T-helper 1 cell treated with Interleukin-12 subunit alpha and Interleukin-12 subunit beta and Interleukin-4 antibody, amounts not matched to agents 30 μg/mL and 1 μg/mL, for 36 hours (primary cell): ENCODE measurements around the gene PTAFR.

Source experiments
- H3K27ac Mint-ChIP-seq: one replicate; pipeline ENCODE4 v1.8.0; 2021; ENCODE audit warnings: mild to moderate bottlenecking, mixed read lengths
- H3K27me3 Mint-ChIP-seq: one replicate; pipeline ENCODE4 v1.8.0; 2021; ENCODE audit warnings: low read depth, mixed read lengths
- H3K36me3 Mint-ChIP-seq: one replicate; pipeline ENCODE4 v1.8.0; 2021; ENCODE audit warnings: low read depth, mixed read lengths
- H3K4me1 Mint-ChIP-seq: one replicate; pipeline ENCODE4 v1.8.0; 2021; ENCODE audit warnings: low read depth, mixed read lengths
- H3K4me3 Mint-ChIP-seq: one replicate; pipeline ENCODE4 v1.8.0; 2021; ENCODE audit warnings: mild to moderate bottlenecking, moderate library complexity, mixed read lengths
- H3K9me3 Mint-ChIP-seq: one replicate; pipeline ENCODE4 v1.8.0; 2021; ENCODE audit warnings: mixed read lengths

Gene PTAFR

DNA sequence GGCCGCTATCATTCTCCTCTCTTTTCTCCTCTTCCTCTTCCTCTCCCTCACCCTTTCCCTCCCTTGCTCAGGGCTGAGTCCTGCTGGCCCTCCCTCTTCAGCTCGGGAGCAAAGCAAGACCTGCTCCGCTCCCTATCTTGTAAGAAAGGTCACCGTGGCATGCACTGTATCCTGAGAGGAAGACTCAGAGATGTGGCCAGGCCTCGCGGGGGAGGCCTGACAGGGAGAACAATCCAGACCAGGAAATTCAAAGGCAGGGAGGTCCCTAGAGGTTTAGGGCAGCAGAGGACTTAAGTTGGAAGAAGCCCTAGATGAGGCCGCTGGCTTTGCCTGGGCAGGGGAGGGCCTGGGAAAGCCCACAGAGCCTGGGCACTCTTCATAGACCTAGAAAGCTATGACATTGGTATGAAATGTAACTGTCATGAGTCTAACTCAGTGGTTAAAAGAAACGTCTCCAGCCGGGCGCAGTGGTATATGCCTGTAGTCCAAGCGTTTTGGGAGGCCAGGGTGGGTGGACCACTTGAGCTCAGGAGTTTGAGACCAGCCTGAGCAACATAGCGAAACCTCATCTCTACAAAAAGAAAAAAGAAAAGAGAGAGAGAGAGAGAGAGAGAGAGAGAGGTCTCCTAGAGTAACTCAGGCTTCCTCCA, 14.6 kb upstream of the PTAFR start:
- Mint-ChIP-seq H3K27me3 (peaks cover 15% of the 10 kb centered on the region), H3K9me3 (no peaks in the 10 kb centered on the region), H3K4me3 (no peak overlapping the region), H3K27ac (peak overlapping the region; percentile 33), H3K36me3 (peaks cover 5% of the 10 kb centered on the region), H3K4me1 (peaks cover 2% of the 10 kb centered on the region)

DNA sequence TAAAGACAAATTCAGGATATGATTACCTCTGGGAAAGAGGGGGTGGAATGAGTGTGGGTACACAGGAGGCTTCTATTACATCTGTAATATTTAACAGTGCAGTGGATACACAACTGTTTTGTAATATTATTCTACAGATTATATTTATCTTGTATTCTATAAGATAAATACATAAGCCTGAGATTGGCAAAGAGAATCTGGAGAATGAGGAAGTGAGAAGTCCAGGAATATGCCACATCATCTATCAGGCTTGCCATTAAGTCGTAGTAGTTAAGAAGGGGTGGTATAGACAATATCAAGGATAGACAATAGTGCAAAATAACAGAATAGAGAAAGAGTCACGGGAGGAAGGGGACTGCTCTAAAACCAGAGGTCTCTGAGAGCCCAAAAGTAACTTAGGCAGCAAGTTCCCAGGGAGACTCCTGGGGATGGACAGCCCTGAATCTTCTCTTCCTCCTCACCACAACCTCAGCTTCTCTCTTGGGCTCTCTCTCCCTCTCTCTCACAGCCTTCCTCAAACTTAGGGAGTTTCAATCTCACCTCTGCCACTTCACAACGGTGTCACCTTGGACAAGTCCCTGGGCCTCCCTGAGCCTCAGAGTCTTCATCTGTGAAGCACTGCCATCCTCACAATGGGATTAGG, 14.0 kb upstream of the PTAFR start:
- H3K27me3 Mint-ChIP-seq, result peaks cover 20% of the 10 kb centered on the region
- no peaks in the 10 kb centered on the region for H3K9me3 Mint-ChIP-seq
- no peak overlapping the region for H3K4me3 Mint-ChIP-seq
- peaks cover 2% of the 10 kb centered on the region for H3K4me1 Mint-ChIP-seq
- peaks cover 5% of the 10 kb centered on the region for H3K36me3 Mint-ChIP-seq
- no peak overlapping the region for H3K27ac Mint-ChIP-seq

DNA sequence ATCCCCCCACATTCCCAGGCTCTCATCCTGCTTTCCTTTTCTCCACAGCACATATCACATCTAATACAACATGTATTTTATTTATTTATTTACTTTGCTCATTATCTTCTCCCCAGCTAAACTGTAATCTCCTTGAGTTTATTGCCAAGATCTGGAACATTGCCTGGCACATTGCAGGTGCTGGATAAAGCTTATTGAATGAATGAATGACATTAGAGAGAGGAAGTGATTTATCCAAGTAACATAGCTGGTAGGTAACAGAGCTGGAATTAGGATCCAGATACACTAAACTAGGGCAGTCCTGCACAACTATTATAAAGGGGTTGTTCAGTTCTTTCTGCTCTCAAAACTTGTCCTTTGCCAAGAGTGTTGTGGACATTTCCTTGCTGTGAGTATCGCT, 8.6 kb upstream of the PTAFR start:
- no peaks in the 10 kb centered on the region for H3K9me3 Mint-ChIP-seq
- H3K36me3 Mint-ChIP-seq, result peaks cover 8% of the 10 kb centered on the region
- peaks cover 13% of the 10 kb centered on the region for H3K4me1 Mint-ChIP-seq
- H3K27ac Mint-ChIP-seq, result no peak overlapping the region
- H3K27me3 Mint-ChIP-seq, result peaks cover 45% of the 10 kb centered on the region
- H3K4me3 Mint-ChIP-seq, result no peak overlapping the region

DNA sequence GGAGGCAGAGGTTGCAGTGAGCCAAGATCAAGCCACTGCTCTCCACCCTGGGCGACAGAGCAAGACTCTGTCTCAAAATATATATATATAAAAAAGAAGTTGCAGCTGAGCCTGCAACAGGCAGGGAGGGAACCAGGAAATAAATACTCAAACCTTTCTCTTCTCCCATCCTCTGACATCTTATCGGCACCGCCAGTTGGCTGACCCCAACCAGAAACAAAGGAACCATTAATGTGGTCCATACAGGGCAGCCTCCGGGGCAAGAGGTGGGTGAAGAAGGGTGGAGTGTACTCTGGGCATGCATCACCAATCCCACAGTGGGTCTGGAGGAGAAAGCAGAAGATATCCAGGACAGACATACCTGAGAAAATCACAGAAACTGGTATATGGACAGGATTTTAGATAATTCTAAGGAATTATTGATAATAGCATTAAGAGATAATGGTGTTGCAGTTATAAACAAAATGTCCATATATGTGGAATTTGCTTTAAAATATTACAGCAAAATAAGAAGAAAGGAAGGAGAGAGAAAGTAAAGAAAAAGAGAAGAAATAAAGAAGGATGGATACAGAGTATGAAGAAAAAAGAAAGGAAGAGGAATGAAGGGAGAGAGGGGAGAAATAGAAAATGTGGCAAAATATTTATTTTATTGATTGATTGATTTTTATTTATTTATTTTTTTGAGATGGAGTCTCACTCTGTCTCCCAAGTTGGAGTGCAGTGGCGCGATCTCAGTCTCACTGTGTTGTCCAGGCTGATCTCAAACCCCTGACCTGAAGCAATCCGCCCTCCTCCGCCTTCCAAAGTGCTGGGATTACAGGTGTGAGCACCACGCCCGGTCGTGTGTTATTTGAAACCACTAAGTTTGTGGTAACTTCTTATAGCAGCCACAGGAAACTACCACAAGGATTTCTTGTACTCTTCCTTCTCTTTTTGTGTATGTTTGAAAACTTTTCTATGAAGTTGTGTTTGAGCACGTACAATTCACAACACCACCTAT, 4.1 kb upstream of the PTAFR start:
- Mint-ChIP-seq H3K27me3 (peaks cover 72% of the 10 kb centered on the region), H3K4me1 (peaks cover 22% of the 10 kb centered on the region), H3K4me3 (peak overlapping the region; percentile 52), H3K27ac (peak overlapping the region; percentile 55), H3K9me3 (no peaks in the 10 kb centered on the region), H3K36me3 (peaks cover 8% of the 10 kb centered on the region)

DNA sequence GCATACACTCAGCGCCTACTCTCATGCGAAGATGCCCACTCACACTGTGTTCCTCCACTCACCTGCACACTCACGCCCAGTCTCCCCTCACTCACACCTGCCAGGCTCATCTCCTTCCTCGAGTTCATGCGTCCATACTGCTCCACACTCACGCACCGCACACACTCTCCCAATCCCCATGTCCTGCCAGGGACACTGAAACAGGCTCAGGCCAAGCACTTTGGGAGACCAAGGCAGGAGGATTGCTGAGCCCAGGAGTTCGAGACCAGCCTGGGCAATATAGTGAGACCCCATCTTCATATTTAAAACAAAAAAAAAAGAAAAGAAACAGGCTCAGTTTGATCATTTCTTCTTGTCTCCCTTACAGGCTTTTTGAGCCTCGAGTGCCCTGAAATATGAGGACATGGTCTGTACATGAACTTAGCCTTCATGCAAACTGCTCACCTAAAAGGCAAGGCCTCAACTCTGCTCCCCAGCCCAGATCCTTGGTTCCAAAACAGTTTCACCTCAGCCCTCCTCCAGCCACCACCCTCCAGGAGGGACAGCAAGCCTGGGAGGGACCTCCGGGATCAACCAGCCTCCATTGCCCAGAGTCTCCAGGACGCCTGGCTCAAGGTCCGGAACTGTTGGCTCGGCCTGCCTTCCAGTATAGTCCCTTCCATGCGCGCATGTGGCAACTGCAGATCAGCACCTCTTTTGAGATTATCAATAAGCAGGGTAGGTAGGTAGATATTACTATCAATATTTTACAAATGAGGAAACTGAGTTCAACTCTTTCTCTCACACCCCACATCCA, 2.4 kb upstream of the PTAFR start:
- Mint-ChIP-seq H3K27me3 (peaks cover 80% of the 10 kb centered on the region), H3K27ac (no peak overlapping the region), H3K4me3 (no peak overlapping the region), H3K36me3 (peaks cover 2% of the 10 kb centered on the region), H3K4me1 (peaks cover 24% of the 10 kb centered on the region), H3K9me3 (no peaks in the 10 kb centered on the region)

DNA sequence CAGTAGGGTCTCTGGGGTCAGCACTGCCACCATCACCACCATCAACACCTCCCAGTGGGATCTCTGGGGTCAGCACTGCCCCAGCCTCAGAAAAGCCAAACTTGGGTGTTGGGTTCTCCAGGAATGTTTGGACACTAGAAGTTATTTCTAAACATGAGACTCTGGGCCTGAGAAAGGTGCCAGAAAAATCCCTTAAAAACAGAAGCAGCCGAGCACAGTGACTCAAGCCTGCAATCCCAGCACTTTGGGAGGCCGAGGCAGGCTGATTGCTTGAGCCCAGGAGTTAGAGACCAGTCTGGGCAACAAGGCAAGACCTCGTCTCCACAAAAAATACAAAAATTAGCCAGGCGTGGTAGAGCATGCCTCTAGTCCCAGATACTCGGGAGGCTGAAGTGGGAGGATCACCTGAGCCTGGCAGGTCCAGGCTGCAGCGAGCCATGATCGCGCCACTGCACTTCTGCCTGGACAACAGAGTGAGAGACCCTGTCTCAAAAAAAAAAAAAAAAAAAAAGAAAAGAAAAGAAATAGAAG, 470 bp downstream of the PTAFR start:
- Mint-ChIP-seq H3K27me3 (peaks cover 82% of the 10 kb centered on the region), H3K27ac (no peak overlapping the region), H3K36me3 (no peaks in the 10 kb centered on the region), H3K9me3 (no peaks in the 10 kb centered on the region), H3K4me1 (peaks cover 37% of the 10 kb centered on the region), H3K4me3 (no peak overlapping the region)

DNA sequence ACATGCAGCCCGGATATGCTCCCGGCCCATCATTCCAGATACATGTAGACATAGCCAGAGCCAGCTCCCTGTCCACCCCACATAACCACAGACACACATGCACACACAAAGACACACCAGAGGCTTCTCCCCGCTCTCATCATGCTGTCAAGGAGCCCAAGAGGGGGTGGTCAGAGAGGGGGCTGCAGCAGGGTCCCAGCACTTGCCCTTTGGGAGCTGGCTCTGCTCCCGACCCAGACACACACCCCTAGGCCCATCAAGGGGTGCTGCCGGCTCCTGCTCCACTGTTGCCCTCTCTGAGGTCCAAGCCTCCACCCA, 2.6 kb downstream of the PTAFR start:
- Mint-ChIP-seq H3K4me3 (peak overlapping the region; percentile 47), H3K27me3 (peaks cover 68% of the 10 kb centered on the region), H3K36me3 (peaks cover 5% of the 10 kb centered on the region), H3K27ac (no peak overlapping the region), H3K9me3 (no peaks in the 10 kb centered on the region), H3K4me1 (peaks cover 43% of the 10 kb centered on the region)

DNA sequence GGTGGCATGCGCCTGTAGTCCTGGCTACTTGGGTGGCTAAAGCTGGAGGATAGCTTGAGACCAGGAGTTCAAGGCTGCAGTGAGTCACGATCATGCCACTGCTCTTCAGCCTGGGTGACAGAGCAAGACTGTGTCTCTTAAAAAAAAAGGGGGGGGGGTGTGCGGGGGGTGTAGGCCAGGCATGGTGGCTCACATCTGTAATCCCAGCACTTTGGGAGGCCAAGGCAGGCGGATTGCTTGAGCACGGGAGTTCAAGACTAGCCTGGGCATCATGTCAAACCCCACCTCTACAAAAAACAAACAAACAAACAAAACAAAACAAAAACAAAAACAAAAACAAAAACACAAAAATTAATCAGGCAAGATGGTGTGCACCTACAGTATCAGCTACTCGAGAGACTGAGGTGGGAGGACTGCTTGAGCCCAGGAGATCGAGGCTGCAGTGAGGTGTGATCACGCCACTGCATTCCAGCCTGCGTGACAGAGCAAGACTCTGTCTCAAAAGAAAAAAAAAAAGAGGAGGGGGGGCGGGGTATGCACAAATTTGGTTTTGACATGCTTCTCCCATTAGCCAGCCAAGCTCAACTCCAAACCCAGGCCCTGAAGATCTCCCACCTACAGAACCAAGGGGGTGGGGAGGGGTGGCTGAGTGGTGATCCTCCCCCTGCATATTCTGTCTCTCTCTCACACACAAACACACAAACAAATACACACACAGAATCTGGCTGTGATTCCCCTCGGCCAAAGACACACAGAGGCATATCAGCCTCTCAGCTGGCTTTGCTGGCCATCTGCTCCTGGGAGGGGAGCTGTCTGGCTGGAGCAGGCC, 3.1 kb downstream of the PTAFR start:
- H3K4me3 Mint-ChIP-seq, result peak overlapping the region; percentile 47
- H3K27me3 Mint-ChIP-seq, result peaks cover 63% of the 10 kb centered on the region
- H3K9me3 Mint-ChIP-seq, result no peaks in the 10 kb centered on the region
- H3K4me1 Mint-ChIP-seq, result peaks cover 47% of the 10 kb centered on the region
- peaks cover 5% of the 10 kb centered on the region for H3K36me3 Mint-ChIP-seq
- H3K27ac Mint-ChIP-seq, result no peak overlapping the region

DNA sequence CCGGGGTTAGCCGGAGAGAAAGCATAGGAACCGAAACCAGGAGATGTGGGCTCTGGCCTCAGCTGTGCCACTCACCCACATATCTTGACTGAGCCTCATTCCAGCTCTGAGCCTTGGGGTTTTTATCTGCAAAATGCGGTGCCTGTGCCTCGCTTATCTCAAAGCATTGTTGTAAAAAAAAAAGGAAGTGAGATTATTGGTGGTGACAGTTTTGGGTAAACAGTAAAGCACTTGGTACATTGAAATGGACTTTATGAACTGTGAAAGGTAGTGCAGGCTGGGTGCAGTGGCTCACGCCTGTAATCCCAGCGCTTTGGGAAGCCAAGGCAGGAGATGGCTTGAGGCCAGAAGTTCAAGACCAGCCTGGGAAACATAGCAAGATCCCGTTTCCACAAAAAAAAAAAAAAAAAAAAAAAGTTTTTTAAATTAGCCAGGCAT, 3.8 kb downstream of the PTAFR start:
- H3K9me3 Mint-ChIP-seq, result no peaks in the 10 kb centered on the region
- H3K4me1 Mint-ChIP-seq, result peaks cover 50% of the 10 kb centered on the region
- peak overlapping the region; percentile 72 for H3K4me3 Mint-ChIP-seq
- peak overlapping the region; percentile 52 for H3K27ac Mint-ChIP-seq
- peaks cover 5% of the 10 kb centered on the region for H3K36me3 Mint-ChIP-seq
- peaks cover 60% of the 10 kb centered on the region for H3K27me3 Mint-ChIP-seq

DNA sequence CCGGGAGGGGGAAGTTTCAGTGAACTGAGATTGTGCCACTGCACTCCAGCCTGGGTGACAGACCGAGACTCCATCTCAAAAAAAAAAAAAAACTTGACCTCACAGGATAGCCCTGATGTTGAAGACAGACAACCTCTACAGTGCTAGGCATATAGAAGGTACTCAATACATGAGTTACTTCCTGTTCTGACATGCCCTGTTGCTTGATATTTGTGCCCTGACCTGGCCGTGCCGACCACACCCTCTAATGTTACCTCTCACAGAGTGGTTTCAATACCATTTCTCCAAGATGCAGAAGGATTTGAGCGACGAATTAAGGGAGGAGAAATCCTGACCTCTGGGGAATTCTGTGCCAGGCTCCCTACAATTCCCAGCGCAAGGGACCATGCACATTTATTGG, 5.2 kb downstream of the PTAFR start:
- Mint-ChIP-seq H3K9me3 (no peaks in the 10 kb centered on the region), H3K36me3 (peaks cover 5% of the 10 kb centered on the region), H3K4me1 (peaks cover 44% of the 10 kb centered on the region), H3K27me3 (peaks cover 55% of the 10 kb centered on the region), H3K4me3 (no peak overlapping the region), H3K27ac (no peak overlapping the region)

DNA sequence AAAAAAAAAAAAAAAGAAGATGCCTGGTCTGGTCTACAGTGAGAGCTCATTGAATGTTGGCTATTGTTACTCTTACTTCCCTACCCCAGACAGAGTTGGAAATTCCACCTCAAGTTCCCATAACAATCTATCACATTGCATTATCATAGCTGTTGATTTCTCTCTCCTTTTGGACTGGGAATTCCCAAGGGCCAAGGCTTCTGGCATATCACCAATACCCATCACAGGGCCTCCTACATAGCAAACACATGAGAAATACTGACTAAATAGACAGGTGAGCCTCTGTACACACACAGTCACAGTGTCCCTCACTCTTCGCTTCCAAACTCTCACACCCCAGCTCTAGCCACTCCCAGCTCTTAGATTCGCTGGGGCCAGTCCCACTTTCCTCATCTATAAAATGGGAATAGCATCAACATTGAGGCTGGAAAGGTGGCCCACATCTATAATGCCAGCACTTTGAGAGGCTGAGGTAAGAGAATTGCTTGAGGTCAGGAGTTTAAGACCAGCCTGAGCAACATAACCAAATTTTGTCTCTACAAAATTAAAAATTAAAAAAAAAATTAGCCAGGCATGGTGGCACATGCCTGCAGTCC, 6.4 kb downstream of the PTAFR start:
- Mint-ChIP-seq H3K27ac (no peak overlapping the region), H3K27me3 (peaks cover 51% of the 10 kb centered on the region), H3K36me3 (peaks cover 5% of the 10 kb centered on the region), H3K9me3 (peaks cover 4% of the 10 kb centered on the region), H3K4me3 (no peak overlapping the region), H3K4me1 (peaks cover 44% of the 10 kb centered on the region)

DNA sequence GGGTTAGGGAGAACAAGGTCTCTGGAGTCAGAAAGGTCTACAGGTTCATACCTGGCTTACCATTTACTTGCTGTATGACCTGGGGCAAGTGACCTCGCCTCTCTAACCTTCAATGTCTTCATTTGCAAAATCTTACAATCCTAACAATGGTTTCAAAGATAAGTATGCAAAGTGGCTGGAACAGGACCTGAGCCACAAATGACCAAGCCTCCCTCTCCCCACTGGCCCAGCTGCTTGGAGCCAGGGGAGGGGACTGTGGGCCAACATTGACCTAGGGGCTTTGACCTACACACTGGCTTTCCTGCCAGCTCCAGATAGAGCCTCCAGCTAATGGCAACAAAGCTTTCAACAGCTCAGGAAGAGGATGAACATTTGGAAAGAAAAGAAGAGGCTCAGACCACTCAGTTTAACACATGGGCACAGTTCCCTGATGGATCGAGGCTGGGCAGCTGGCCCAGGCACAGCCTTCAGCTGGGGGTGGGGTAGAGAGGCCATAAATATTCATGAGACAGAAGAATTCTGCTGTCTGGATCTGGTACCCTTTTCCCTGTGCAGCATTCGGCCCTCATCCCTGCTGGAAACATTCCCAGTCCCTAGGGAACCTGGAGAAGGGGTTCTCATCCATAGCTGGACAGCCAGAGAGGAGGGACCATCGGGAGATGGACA, 12.9 kb downstream of the PTAFR start:
- Mint-ChIP-seq H3K4me1 (peaks cover 13% of the 10 kb centered on the region), H3K9me3 (peaks cover 4% of the 10 kb centered on the region), H3K27ac (no peak overlapping the region), H3K36me3 (peaks cover 6% of the 10 kb centered on the region), H3K27me3 (peaks cover 54% of the 10 kb centered on the region), H3K4me3 (no peak overlapping the region)

DNA sequence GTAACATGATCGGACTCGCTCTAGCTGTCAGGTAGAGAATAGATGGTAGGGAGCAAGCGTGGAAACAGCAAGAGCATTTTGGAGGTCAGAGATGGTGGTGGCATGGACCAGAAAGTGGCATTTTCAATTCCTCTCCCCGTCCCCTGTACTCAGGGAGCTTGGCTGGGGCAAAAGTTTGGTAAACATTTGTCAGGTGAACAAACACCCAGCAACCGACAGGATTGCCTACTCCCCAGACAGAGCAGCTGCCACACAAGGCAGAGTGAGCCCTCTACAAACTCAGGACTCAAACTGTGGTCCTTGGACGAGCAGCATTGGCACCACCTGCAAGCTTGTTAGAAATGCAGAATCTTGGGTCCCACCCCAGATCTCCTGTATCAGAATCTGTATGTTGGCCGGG, 14.3 kb downstream of the PTAFR start:
- peaks cover 4% of the 10 kb centered on the region for H3K9me3 Mint-ChIP-seq
- peaks cover 8% of the 10 kb centered on the region for H3K4me1 Mint-ChIP-seq
- peaks cover 60% of the 10 kb centered on the region for H3K27me3 Mint-ChIP-seq
- no peak overlapping the region for H3K4me3 Mint-ChIP-seq
- no peak overlapping the region for H3K27ac Mint-ChIP-seq
- H3K36me3 Mint-ChIP-seq, result peaks cover 6% of the 10 kb centered on the region
